NCI-H526 treated with DMSO at 0.1 percent for 48 hours (cell line): Measurements from ENCODE around the gene C12orf57.

ENCODE experiments used
- DNase-seq: peaks from one replicate; lab custom pipeline; 2025; lab: John Stamatoyannopoulos, UW

C12orf57 gene

DNA sequence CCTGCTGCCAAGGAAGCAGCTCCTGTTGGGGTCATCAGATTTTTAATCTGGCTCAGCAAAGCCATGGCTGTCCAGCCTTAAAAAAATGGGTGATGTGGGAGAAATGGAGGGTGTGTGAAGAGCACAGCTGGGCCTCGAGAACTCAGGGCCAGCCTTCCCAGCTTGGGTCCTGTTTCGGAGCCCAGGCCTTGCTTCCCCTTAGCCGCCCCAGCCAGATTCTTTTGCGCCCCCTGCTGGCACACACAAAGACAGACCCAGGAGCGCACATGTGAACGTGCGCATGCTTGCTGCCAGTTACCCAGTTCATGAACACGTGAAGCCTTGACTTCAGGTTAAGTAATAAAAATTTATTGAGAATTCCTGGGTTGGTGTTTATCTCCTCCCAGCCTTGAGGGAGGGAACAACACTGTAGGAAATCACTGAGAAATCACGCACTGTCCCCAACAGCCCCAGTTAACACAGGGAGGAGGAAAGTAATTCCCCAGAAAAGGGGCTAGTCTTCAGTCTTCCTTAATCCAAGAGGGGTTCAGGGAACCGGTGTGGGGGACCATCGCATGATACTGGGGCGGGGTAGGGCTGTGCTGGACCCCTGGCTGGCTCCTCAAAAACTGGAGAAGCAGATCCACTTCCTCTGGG is 21.3 kb downstream of the C12orf57 start:
- peak; percentile 65 for DNase-seq

DNA sequence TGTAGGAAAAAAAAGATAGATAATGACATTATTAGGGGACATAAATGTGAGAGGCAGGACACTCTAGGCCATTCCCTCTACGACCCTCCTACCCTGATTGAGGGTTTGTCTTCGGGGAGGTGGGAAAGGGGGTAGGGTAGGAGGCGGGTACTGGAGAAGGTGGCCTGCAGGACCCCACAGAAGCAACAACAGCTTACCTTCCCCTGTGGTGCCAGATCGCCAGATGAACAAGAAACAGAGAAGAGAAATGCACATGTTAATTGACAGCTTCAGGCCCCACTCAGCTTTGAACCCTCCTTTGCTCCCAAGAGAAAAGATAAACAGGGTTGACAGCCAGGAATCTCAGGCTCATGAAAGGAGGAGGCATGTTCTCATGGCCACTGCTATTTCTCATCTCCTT is 21.9 kb downstream of the C12orf57 start:
- no peak for DNase-seq

DNA sequence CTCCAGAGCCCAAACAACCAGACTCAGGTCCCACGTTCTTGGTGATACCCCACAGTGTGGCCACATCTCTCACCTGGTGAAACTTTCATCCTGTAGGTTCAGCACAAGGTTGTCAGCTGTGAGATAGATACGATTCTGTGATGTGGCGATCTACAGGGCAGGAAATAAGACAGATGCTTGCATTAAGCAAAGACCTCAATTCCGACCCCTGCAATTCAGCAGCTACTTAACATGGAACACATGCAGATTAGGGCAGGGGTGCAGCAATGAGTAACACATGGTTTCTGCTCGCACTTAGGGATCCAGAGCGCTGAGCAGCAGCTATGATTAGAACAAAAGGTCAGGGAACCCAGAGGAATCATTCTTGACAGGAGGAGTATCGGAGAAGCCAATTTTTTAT is 22.5 kb downstream of the C12orf57 start:
- no peak for DNase-seq

DNA sequence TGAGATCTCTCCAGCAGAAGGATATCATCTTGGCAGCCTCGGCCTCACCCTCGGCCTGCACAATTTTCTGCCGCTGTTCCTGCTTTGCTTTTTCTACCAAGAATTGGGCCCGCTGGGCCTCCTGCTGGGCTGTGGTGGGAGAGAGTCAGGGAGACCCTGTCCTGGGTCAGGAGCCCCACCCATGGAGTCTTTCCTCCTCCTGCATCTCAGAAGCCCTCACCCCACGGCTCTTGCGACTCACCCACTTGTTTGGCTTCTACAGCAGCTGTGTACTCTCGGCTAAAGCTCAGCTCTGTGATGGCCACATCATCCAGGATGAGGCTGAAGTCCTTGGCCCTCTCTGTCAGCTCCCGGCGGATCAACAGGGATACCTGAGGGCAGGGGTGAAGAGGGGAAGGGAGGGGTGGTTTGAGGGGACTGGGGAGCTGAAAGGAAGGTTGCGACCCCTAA is 23.9 kb downstream of the C12orf57 start:
- DNase-seq, result no peak

DNA sequence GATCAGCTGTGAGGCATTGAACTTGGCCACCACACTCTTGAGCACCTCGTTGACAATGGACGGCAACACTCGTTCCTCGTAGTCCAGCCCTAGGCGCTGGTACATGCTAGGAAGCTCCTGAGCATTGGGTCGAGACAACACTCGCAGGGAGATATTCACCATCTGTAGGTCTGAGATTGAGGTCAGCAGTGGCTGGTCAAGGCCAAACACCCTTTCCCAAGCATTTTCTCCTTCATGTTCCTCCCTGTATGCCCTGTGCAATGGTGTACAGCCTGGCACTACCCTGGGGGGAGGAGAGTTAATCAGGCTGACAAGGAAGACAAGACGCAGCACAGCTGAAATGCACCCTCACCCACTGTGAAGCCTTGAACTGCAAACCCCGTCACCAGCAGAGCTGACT is 24.6 kb downstream of the C12orf57 start:
- no peak for DNase-seq

DNA sequence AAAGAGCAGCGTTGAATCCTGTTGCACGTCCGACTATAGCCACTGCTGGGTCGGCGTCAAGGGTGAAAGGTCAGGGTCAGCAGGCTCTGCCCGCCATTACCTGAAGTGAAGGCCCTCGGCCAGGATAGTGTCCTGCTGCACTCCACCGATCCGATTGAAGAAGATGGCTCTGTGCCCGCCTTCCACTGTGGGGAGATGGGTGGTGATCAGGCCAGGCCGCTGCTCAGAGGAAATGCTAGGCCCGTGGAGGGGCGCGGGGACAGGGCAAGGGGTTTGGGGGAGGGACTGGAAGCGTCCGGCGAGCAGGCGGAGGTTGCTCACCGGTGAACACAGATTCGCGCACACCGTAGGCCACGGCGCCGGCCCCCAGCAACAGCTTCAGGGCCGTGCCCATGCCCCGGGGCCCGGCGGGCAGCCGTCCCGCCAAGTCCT is 26.3 kb downstream of the C12orf57 start:
- peak; percentile 1 for DNase-seq

DNA sequence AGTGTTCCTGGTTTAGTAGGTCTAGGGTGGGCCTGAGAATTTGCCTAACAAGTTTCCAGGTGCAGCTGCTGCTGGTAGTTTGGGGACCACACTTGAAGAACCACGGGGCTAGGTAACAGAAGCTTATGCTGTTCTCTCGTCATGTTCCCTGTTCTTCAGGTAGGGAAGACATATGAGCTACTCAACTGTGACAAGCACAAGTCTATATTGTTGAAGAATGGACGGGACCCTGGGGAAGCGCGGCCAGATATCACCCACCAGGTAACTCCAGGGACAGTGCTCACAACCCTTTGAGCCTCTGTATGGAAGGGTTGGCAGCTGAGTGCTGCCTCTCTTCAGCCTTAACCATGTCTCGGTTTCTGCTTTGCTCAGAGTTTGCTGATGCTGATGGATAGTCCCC is 30.4 kb downstream of the C12orf57 start:
- no peak for DNase-seq

DNA sequence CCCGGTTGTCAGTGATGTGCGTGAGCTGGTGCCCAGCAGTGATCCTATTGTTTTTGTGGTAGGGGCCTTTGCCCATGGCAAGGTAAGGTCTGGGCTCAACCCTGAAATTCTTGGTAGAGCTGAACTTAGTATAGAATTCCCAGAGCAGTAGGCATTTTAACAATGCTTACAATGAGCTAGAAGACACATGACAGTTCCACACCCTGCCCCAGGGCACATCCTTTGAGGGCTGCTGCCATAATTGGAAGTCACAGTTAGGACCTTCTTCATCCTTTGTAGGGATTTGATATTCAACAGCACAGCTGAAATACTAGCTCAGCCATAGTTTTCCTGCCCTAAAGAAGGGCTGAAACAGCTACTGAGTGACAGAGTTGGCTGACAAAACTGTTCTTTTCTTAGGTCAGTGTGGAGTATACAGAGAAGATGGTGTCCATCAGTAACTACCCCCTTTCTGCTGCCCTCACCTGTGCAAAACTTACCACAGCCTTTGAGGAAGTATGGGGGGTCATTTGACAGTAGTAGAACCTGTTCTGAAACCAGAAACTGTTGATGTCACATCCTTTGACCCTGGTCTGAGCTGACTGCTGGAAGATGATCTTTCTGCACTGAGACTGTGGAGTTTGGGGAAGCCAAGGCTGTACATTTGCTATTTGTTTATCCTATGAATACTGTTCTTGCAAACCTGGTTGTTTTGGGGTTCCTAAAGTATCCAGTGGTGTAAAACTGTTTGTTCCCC is 31.6 kb downstream of the C12orf57 start:
- DNase-seq, result no peak

DNA sequence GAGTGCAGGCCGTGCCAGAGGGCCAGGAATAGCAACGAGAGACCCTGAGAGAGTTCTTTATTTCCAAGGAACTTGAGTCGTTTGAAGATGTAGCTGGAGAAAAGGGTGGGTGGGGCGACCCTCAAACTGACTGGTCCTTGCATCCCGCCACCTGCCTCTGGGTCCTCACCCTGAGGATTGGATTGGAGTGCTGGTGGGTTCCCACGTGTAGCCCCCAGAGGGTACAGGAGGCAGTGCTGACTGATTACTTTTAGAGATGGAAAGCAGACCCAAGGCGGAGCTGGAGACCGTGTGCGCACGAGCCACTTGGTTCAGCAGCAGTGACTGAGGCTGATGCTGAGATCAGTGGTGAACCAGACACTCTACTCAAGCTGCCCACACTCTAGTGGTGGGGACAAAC is 33.8 kb downstream of the C12orf57 start:
- DNase-seq, result no peak

DNA sequence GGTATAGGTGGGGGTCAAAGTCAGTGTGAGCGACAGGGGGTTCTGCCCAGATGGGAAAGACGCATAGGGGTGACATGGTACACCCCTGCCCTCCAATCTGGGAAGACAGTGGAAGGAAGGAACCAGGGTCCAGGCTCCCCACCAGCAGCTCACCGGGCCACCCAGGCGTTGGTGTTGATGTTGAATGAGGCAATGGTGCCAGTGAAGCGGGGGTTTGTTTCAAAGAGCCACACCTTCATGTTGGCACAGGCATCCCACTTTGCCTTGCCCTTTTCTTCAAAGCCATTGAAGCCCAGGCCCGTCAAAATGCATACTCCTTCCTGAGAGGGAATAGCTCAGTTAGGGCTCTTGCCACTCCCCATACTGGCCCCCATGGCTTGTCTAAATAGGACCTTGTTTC is 34.4 kb downstream of the C12orf57 start:
- DNase-seq, result no peak

DNA sequence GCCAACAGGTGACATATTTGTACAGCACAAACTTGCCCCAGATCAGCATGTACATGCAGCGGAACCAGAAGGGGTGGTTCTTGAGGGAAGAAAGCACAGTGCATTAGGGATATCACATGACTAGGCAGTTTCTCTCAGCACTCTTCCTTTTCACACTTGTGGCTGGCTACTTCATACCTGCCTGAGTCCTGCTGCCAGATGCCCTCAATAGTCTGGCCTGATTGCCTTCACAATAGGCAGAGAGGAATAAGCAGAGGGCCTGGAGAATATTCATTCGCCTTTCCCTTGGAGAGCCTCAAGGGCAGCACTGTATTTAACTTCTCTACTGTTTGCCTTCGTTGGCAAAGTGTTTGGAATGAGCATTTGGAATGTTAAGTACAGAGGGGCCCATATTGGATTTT is 34.8 kb downstream of the C12orf57 start:
- no peak for DNase-seq

DNA sequence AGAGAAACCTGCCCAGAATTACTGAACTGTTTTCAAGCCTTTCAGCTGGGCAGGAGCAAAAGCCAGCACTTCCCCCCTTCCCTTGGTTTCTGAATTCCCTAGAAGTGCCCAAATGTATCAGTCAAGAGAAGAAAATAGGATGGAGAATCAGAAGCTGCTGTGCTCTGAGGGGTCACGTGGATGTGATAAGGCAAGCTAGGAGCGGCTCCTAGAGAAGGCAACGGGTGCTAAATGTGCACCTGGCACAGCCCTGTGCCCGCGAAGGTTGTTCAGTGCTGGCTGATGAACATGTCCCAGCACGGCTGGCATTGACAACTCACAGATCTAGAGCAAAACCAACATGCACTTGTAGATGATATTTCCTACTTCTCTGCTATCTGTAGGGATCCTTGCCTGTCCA is 35.2 kb downstream of the C12orf57 start:
- DNase-seq, result no peak

DNA sequence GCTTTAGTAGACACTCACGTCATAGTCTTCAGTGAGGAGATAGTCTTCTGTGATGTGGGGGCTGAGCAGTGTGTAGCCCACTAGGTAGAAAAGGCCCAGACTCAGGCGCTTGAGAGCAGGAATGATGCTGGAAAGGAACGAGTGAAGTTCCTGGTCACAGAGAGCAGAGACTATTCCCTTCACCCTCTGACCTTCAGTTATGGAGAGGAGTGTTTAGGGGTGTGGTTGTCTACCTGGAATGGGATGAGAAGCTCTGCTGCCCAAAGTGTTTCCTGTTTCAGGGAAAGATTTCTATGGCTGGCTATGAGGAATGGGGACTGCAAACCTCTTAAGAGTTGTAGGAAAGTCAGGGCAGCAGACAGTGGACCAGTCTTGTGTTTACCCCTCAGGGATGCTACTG is 35.6 kb downstream of the C12orf57 start:
- DNase-seq, result no peak

DNA sequence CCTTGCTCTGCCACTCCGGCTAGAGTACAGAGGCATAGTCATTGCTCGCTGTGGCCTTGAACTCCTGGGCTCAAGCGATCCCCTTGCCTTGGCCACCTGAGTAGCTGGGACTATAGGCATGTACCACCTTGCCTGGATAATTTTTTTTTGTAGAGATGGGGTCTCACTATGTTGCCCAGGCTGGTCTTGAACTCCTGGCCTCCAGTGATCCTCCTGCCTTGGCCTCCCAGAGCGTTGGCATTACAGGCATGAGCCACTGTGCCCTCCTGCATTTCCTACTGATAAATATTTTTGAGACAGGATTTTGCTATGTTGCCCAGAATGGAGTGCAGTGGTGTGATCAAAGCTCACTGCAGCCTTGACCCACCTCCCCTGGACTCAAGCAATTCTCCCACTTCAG is 36.3 kb downstream of the C12orf57 start:
- no peak for DNase-seq

DNA sequence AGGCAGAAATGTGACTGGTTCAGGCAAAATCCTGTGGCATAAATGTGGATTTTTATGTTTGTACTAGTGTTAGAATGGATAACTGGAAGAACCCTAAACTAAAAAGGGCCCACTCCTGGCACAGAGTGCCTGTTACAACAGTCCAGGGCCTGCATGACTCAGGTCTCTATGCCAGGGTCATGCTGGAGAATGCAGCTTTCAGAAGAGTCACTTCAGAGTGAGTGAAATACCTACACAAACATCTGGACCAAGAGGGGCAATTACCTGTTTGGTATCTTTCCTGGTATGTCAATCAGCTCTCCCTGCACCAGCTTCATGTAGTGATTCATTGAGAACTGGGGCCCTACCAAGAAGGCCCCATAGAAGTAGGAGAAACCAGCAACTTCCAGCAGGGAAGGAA is 36.9 kb downstream of the C12orf57 start:
- DNase-seq, result no peak

DNA sequence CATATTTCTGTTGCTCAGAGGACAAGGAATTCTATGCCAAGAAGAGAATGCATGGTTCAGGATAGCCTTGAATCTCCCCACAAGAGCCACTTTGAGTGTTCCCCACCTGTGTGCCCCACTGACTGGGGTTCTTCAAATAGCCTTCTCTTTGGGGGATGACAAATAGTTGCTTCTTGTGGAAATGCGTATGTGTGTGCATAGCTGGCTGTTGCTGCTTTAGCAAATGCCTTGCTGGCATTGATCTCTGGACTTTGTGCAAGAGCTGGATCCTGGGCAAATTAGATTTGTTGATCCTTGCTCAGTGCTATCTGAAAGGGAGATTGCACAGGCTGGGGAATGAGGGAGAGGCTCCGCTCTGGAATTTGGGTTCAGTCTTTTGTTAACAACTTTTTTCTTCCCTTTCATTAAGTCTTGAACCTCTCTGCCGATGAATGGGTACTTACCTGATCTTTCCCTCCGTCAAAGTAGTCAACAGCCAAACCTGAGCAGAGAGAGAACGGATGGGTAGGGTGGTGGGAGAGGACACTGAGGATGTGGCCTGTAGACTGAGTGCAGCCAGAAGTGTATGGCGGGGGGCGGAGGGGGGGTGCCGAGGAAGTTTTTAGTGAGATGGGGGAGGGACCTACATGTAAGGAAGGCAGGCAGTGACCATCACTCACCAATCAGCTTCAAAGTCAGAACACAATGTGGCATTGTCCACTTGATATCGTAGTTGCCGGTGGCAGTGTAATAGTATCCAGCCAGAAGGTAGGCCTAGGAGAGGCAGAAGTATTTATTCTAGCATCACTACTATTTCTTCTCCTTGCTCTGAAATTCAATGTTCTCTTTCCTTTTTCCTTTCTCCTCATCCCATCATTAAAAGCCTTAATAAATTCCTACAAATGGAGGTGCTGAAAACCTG is 37.6 kb downstream of the C12orf57 start:
- DNase-seq, result no peak

DNA sequence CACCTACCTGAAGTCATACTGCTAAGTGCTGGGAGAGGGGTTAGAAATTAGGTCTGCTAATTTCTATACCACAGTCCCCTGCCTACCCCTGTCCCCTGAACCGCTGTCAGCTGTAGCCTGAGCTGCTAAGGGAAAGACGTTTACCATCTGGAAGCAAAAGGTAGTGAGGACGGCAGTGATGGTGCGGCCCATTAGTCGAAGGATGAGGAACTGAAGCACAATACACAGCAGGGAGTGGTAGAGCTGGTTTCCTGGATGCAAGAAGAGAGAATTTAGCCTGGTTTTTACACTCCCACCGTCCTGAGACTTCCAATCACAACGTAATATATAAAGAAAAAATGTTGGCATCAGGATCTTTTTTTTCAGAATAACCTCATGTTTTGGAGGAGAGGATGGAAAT is 38.7 kb downstream of the C12orf57 start:
- no peak for DNase-seq

DNA sequence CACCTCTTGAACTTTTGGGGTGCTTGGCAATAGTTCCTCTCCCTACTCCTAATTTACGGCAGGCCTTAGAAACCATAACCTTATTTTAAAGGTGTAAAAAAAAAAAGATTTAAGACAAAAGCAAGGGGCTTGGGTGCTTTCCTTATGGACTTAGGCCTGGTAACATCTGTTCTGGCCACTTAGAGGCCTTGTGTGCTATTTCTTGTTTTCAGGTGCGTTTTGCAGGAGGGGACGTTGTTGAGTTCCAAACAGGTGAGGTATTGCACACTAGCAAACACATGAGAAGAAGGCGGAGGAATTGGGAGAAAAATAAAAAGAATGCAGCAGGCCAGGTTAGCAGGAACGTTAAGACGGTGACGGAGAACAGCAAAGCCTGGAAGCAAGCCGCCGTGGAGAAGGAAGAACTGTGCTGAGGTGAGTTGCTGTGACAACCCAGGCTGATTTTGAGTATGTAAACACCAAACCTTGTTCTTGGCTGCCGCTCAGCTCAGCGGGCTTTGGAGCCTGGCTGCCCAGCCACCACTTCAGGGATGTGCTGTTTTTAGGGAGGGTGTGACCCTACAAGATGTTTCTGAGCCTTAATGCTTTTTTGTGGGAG is 44.2 kb downstream of the C12orf57 start:
- DNase-seq, result peak; percentile 57
